Lower leg skin (tissue), 4 donors: ENCODE results near the gene MFSD12. TPM values are rescaled to one million over a fixed set of nuclear protein-coding genes. Genes with fewer than 3 reads are reported as not detected.

Source experiments
- DNase-seq, 2 donors: peaks; one replicate each; pipeline ENCODE4 v3.0.0-alpha.2; 2019; ENCODE audit warnings: low spot score in 2 of 2
- H3K4me3 ChIP-seq: fragments of 200-600 bp; sonication (generic); 2 replicates; pipeline ENCODE4 v1.5.1; 2017; ENCODE audit warnings: mild to moderate bottlenecking, low read depth; ENCODE audit not compliant: poor library complexity, severe bottlenecking
- CTCF ChIP-seq, 3 donors: fragments of 450-650 bp; IDR thresholded peaks; one replicate each; pipeline ENCODE4 v1.5.1; 2016; ENCODE audit warnings: antibody characterized with exemption in 3 of 3, mild to moderate bottlenecking in 3 of 3, moderate library complexity in 2 of 3
- POLR2A ChIP-seq, 2 donors: fragments of 450-650 bp; IDR thresholded peaks; one replicate each; pipeline ENCODE4 v1.6.1; 2016 to 2017; ENCODE audit warnings: antibody characterized with exemption in 2 of 2, mild to moderate bottlenecking in 1 of 2, moderate library complexity in 1 of 2
- WGBS, 2 donors: methylation state at CpG; one replicate each; pipeline ENCODE4 v1.1.5; 2018; 5-methylcytosine and 5-hydroxymethylcytosine counted together
- intact Hi-C: fragments of 100-400 bp; cut with DNase I; formaldehyde crosslinking; loops from one replicate; pipeline ENCODE4 v1.15.0; 2023; ENCODE audit warnings: low total_unique reads
- total RNA-seq, 4 donors: library from RNA; depleted of rRNA; stranded (reverse); fragments of >200 nt; gene quantifications; one replicate each; pipeline ENCODE4 v1.1.0, GENCODE V29; 2016

MFSD12 gene
- total RNA-seq, 4 donors from 2014 or later: 43.3 to 98.2 (median 56.3) TPM

- H3K4me3 ChIP-seq: no peak overlapping the region
- DNase-seq: no peak
- WGBS, 2 donors: 75 to 76% methylated on average over 22 of the region's 22 CpGs
- intact Hi-C loops: no loop called here
- TF ChIP-seq POLR2A (IDR thresholded peaks at IDR 0.05) (no peak), CTCF (IDR thresholded peaks at IDR 0.05) (no peak)
Measured at GRCh38 chr19:3537438-3538240, 19.7 kb downstream of the MFSD12 start.

GRCh38 chr19:3537101-3537437 lies 20.3 kb downstream of the MFSD12 start:
- intact Hi-C loops: no loop called here
- 67 to 73% methylated on average over 13 of the region's 13 CpGs for WGBS, 2 donors
- no peak for DNase-seq
- H3K4me3 ChIP-seq: no peak overlapping the region
- TF ChIP-seq CTCF (IDR thresholded peaks at IDR 0.05) (no peak), POLR2A (IDR thresholded peaks at IDR 0.05) (no peak)

GRCh38 chr19:3536429-3537100 lies 20.8 kb downstream of the MFSD12 start:
- peak; percentile 43 to 92 for DNase-seq
- no peak for TF ChIP-seq POLR2A (IDR thresholded peaks at IDR 0.05)
- TF ChIP-seq CTCF (IDR thresholded peaks at IDR 0.05): no peak
- 35 to 39% methylated on average over 13 to 18 of the region's 27 CpGs for WGBS, 2 donors
- intact Hi-C loops: no loop called here
- no peak overlapping the region for H3K4me3 ChIP-seq

- DNase-seq: no peak
- TF ChIP-seq CTCF (IDR thresholded peaks at IDR 0.05) (no peak), POLR2A (IDR thresholded peaks at IDR 0.05) (no peak)
- intact Hi-C loops: no loop called here
- no peak overlapping the region for H3K4me3 ChIP-seq
- 68 to 75% methylated on average over 10 of the region's 10 CpGs for WGBS, 2 donors
Measured at GRCh38 chr19:3535981-3536380, 21.4 kb downstream of the MFSD12 start.

- TF ChIP-seq CTCF (IDR thresholded peaks at IDR 0.05) (no peak), POLR2A (IDR thresholded peaks at IDR 0.05) (no peak)
- intact Hi-C loops: no loop called here
Measured at GRCh38 chr19:3535563-3535965, 21.8 kb downstream of the MFSD12 start.

More at GRCh38 chr19:3535563-3535965, 21.8 kb downstream of the MFSD12 start:
- DNase-seq: no peak
- 93 to 94% methylated on average over 11 to 14 of the region's 14 CpGs for WGBS, 2 donors
- H3K4me3 ChIP-seq: no peak overlapping the region
